Measurements from ENCODE around the gene KRT27.

DNA sequence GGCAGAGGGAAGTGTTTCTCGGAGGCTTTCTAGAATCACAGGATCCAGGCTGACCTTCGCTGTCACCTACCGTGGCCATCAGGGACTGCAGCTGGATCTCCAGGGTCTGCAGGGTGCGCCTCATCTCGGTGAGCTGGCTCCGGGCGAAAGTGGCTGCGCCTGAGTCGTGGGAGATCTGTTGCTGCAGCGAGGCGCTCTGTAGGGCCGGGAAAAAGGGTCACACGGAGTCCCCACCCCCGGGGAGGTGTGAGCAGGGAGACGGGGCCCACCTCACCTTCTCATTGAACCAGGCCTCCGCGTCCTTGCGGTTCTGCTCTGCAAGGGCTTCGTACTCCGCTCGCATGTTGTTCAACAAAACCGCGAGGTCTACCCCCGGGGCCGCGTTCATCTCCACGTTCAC is 14.5 kb upstream of the KRT27 start:
- no peak for TF ChIP-seq POLR2A (IDR thresholded peaks at IDR 0.05)
- TF ChIP-seq, protein P1, sequence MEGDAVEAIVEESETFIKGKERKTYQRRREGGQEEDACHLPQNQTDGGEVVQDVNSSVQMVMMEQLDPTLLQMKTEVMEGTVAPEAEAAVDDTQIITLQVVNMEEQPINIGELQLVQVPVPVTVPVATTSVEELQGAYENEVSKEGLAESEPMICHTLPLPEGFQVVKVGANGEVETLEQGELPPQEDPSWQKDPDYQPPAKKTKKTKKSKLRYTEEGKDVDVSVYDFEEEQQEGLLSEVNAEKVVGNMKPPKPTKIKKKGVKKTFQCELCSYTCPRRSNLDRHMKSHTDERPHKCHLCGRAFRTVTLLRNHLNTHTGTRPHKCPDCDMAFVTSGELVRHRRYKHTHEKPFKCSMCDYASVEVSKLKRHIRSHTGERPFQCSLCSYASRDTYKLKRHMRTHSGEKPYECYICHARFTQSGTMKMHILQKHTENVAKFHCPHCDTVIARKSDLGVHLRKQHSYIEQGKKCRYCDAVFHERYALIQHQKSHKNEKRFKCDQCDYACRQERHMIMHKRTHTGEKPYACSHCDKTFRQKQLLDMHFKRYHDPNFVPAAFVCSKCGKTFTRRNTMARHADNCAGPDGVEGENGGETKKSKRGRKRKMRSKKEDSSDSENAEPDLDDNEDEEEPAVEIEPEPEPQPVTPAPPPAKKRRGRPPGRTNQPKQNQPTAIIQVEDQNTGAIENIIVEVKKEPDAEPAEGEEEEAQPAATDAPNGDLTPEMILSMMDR (IDR thresholded peaks at IDR 0.05): no peak

All from vagina (tissue), 2 donors.